ENCODE data around the gene DRGX. TPM values are rescaled to one million over a fixed set of nuclear protein-coding genes. Genes with fewer than 3 reads are reported as not detected.

DRGX gene
- polyA plus RNA-seq, 1 experiment: not detected

DNA sequence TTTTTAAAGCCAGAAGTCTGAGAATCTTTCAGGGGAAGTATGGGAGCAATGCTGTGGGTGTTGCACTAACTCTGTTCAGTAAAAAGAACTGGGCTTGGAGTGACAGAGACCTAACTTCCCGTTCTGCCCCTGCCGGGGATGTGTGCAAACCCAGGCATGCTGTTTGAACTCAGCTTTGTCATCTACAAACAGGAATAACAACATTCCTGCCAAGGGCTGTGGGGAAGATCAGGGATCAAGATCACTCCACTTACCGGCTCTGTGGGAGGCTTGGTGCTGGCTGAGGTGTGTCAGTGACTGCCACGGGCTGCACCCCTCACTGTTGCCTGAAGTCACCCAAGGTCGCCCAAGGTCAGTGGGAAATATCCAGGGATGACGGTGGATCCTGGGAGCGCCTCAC is 23.1 kb upstream of the DRGX start:
- no peak for DNase-seq (ENCODE audit: low read depth, low spot score)
- TF ChIP-seq, protein P1, sequence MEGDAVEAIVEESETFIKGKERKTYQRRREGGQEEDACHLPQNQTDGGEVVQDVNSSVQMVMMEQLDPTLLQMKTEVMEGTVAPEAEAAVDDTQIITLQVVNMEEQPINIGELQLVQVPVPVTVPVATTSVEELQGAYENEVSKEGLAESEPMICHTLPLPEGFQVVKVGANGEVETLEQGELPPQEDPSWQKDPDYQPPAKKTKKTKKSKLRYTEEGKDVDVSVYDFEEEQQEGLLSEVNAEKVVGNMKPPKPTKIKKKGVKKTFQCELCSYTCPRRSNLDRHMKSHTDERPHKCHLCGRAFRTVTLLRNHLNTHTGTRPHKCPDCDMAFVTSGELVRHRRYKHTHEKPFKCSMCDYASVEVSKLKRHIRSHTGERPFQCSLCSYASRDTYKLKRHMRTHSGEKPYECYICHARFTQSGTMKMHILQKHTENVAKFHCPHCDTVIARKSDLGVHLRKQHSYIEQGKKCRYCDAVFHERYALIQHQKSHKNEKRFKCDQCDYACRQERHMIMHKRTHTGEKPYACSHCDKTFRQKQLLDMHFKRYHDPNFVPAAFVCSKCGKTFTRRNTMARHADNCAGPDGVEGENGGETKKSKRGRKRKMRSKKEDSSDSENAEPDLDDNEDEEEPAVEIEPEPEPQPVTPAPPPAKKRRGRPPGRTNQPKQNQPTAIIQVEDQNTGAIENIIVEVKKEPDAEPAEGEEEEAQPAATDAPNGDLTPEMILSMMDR (IDR thresholded peaks at IDR 0.05; ENCODE audit: low read depth, low read length): no peak
- H3K27ac ChIP-seq (ENCODE audit: low read depth, low read length): no peak overlapping the region
- no peak overlapping the region for H3K4me3 ChIP-seq (ENCODE audit: low read depth, low read length)
- H3K27me3 ChIP-seq (ENCODE audit: control insufficient read depth, insufficient read depth, low read length): peaks cover 8% of the 10 kb centered on the region
- ChIA-PET CTCF (interaction anchor here (2.4 kb wide), 1 partner anchor 12 kb away, joined by 17 read pairs; no protein-coding TSS in a partner anchor), POLR2A (no interaction called here)
- no peaks in the 10 kb centered on the region for H3K9me3 ChIP-seq (ENCODE audit: control insufficient read depth, insufficient read depth, low read length)

DNA sequence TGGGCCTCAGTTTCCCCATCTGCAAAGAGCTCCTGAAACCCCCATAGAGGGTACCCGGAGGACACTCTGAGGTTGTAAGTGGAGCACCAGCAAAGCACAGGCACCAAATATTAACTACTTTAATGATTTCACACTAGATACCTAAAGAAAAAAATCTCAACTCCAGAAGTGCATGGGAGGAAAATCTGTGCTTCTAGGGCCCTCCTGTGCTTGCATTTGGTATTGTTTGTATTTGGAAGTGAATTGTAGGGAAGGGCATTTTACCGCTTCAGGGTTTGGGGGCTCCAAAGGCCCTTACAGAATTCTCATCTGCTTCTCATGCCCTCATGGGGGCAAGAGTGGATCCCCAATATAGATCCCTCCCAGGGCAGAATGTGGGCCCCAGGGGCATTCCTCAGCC is 22.4 kb upstream of the DRGX start:
- peaks cover 9% of the 10 kb centered on the region for H3K27me3 ChIP-seq (ENCODE audit: control insufficient read depth, insufficient read depth, low read length)
- ChIA-PET POLR2A (no interaction called here), CTCF (interaction anchor here (2.4 kb wide), 1 partner anchor 11 kb away, joined by 17 read pairs; no protein-coding TSS in a partner anchor)
- no peaks in the 10 kb centered on the region for H3K9me3 ChIP-seq (ENCODE audit: control insufficient read depth, insufficient read depth, low read length)
- DNase-seq (ENCODE audit: low read depth, low spot score): no peak
- H3K4me3 ChIP-seq (ENCODE audit: low read depth, low read length): no peak overlapping the region
- no peak overlapping the region for H3K27ac ChIP-seq (ENCODE audit: low read depth, low read length)
- TF ChIP-seq, protein P1 (IDR thresholded peaks at IDR 0.05; ENCODE audit: low read depth, low read length): no peak

DNA sequence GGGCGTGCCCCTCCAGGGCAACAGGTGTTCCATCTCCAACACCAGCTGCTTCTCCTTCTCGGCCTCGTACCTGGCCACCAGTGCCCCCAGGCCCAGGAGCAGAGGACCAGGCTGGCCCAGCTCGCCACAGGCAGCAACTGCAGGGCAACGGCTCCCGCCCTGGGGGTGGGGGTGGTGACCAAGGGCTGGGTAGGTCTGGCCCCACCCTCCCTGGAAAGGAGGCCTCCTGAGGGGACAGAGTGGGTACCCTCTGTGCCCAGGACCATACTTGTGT is 22.1 kb upstream of the DRGX start:
- POLR2A ChIA-PET: no interaction called here
- DNase-seq (ENCODE audit: low read depth, low spot score): no peak
- TF ChIP-seq, protein P1 (IDR thresholded peaks at IDR 0.05; ENCODE audit: low read depth, low read length): no peak
- CTCF ChIA-PET: interaction anchor here (2.4 kb wide), 1 partner anchor 11 kb away, joined by 17 read pairs; no protein-coding TSS in a partner anchor
- H3K4me3 ChIP-seq (ENCODE audit: low read depth, low read length): no peak overlapping the region
- peaks cover 9% of the 10 kb centered on the region for H3K27me3 ChIP-seq (ENCODE audit: control insufficient read depth, insufficient read depth, low read length)
- H3K27ac ChIP-seq (ENCODE audit: low read depth, low read length): no peak overlapping the region
- no peaks in the 10 kb centered on the region for H3K9me3 ChIP-seq (ENCODE audit: control insufficient read depth, insufficient read depth, low read length)

DNA sequence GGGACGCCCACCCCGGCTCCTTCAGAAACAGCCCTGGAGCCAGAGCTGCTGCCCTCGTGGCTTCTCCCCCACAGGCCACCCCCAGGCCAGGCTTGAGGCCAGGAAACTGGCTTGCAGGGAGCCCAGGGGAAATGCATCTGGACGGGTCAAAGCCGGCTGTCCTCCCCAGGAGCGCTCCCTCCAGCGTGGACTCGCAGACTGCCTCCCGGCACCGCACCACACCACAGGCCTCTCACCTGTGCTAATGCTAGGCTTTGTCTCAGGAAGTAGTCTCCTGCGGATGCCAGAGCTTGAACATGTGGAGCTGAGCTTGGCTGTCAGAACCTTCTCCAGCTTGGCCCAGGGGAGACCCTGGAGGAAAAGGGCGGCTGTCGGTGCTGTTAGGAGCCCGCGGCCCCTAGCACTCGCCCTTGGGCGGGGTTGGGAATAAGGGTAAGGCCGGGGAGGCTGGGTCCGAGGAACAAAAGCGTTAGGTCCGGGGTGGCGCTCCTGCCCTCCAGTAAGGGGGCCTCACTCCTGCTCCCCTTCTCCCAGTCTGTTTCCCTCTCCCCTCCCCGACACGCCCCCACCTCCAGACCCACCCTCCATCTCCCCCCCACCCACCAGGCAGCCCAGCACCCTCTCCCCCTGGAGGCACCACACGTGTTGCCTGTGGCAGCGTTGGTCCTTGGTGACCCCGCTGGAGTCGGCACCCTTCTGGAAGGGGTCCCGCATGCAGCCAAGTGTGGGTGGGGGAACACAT is 21.6 kb upstream of the DRGX start:
- TF ChIP-seq, protein P1 (IDR thresholded peaks at IDR 0.05; ENCODE audit: low read depth, low read length): no peak
- Histone ChIP-seq H3K27me3 (ENCODE audit: control insufficient read depth, insufficient read depth, low read length) (peaks cover 9% of the 10 kb centered on the region), H3K27ac (ENCODE audit: low read depth, low read length) (no peak overlapping the region), H3K9me3 (ENCODE audit: control insufficient read depth, insufficient read depth, low read length) (no peaks in the 10 kb centered on the region), H3K4me3 (ENCODE audit: low read depth, low read length) (no peak overlapping the region)
- ChIA-PET POLR2A (no interaction called here), CTCF (interaction anchor here (0.7 to 2.4 kb wide), 3 partner anchors 10 to 95 kb away, joined by 3 to 17 read pairs (median 11); no protein-coding TSS in a partner anchor)
- no peak for DNase-seq (ENCODE audit: low read depth, low spot score)

DNA sequence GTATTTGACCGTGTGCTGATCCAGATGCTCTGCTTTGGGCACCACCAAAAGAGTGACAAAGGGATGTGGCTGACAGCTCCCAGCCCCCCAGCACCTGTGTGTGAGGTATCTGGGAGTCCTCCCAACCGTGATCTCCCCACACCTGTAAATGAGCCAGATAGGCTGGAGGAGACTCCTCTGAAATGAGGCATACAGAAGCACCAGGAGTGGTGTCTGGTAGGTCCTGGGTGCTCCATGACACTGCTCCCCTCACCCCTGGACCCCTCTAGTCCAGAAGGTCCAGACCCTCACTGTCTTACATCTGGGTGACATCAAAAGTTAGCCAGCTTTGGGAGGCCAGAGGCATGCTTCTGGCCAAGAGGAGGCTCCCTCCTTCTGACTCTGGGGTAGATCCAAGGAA is 20.0 kb upstream of the DRGX start:
- no peaks in the 10 kb centered on the region for H3K9me3 ChIP-seq (ENCODE audit: control insufficient read depth, insufficient read depth, low read length)
- ChIA-PET POLR2A (no interaction called here), CTCF (interaction anchor here (0.8 to 2.1 kb wide), 2 partner anchors 8 to 760 kb away, joined by 3 to 11 read pairs; no protein-coding TSS in a partner anchor)
- TF ChIP-seq, protein P1 (IDR thresholded peaks at IDR 0.05; ENCODE audit: low read depth, low read length): no peak
- DNase-seq (ENCODE audit: low read depth, low spot score): no peak
- peaks cover 9% of the 10 kb centered on the region for H3K27me3 ChIP-seq (ENCODE audit: control insufficient read depth, insufficient read depth, low read length)
- H3K27ac ChIP-seq (ENCODE audit: low read depth, low read length): no peak overlapping the region
- no peak overlapping the region for H3K4me3 ChIP-seq (ENCODE audit: low read depth, low read length)

Data from AG04450 (cell line).